Adrenal gland (tissue), 5 donors: ENCODE results near the gene POLR1D.

Source experiments
- POLR2A ChIP-seq, 2 donors: fragments of 450-650 bp; IDR thresholded peaks; one replicate each; pipeline ENCODE4 v1.6.1; 2017; ENCODE audit warnings: antibody characterized with exemption in 2 of 2, mild to moderate bottlenecking in 2 of 2, moderate library complexity in 1 of 2
- TF ChIP-seq, protein P1 (sequence below), 6 experiments: fragments of 450-650 bp in 4 of 6; fragments of 200-600 bp in 2 of 6; sonication (generic) in 1 of 6; IDR thresholded peaks; 1 replicate in 5 of 6; 2 replicates in 1 of 6; pipeline versions ENCODE4 v1.5.1 to v1.8.0; 2016 to 2021; ENCODE audit warnings: antibody characterized with exemption in 6 of 6, mild to moderate bottlenecking in 2 of 6, moderate library complexity in 1 of 6
- donor health status: DM: no; HTN: no; CAD: no.

DNA sequence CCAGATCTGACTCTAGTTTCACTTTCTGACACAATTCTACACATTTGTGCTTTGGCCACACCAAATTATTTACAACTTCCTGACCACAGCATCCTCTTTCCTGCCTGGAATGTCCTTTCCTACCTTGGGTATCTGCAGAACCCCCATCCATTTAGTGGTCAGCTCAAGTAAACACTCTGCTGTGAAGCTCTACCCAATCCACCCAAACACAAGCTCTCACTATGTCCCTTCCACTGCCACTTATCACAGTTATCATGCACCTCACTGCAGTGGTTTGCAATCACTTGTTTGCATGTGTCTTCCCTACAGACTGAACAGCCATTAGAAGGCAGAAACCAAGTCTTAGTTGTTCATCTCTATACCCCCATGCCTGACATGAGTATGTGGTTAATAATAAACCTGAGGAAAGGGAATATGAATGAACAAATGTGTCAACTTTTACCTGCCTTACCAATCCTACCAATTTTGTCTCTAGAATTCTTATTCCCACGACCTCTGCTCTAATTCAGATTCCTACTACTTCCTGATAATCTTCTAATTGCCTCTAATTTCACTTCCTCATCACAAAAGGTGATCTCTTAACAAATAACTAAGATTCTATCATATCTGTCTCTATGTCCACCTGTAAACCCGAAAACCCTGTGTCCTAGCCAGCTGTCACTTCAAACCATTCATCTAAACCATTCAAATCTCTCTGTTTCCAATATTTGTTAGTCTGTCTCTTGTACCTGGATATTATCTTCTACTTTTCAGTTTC, 26.5 kb upstream of the POLR1D start:
- TF ChIP-seq, protein P1, sequence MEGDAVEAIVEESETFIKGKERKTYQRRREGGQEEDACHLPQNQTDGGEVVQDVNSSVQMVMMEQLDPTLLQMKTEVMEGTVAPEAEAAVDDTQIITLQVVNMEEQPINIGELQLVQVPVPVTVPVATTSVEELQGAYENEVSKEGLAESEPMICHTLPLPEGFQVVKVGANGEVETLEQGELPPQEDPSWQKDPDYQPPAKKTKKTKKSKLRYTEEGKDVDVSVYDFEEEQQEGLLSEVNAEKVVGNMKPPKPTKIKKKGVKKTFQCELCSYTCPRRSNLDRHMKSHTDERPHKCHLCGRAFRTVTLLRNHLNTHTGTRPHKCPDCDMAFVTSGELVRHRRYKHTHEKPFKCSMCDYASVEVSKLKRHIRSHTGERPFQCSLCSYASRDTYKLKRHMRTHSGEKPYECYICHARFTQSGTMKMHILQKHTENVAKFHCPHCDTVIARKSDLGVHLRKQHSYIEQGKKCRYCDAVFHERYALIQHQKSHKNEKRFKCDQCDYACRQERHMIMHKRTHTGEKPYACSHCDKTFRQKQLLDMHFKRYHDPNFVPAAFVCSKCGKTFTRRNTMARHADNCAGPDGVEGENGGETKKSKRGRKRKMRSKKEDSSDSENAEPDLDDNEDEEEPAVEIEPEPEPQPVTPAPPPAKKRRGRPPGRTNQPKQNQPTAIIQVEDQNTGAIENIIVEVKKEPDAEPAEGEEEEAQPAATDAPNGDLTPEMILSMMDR (IDR thresholded peaks at IDR 0.05), result no peak
- TF ChIP-seq POLR2A (IDR thresholded peaks at IDR 0.05), result no peak
